Fibroblast of the aortic adventitia (primary cell): ENCODE data around the gene UNC119B. TPM values are rescaled to one million over a fixed set of nuclear protein-coding genes. Genes with fewer than 3 reads are reported as not detected.

ENCODE experiments used
- DNase-seq: peaks from one replicate; pipeline ENCODE4 v3.0.0-alpha.2; 2010; ENCODE audit warnings: low read depth
- H3K4me3 ChIP-seq: 2 replicates; pipeline ENCODE4 v1.5.1; 2011; ENCODE audit warnings: low read depth, mild to moderate bottlenecking, control low read depth, low read length, moderate library complexity
- CTCF ChIP-seq: IDR thresholded peaks from 2 replicates; pipeline ENCODE4 v1.5.1; 2011; ENCODE audit warnings: mild to moderate bottlenecking, low read length, control low read depth, inconsistent platforms; ENCODE audit not compliant: insufficient read depth
- total RNA-seq: library from RNA; depleted of rRNA; stranded (reverse); fragments of >200 nt; gene quantifications from 2 replicates; pipeline ENCODE4 v1.2.3, GENCODE V29; 2012; ENCODE audit warnings: low replicate concordance

Gene UNC119B
- total RNA-seq, 1 donor, result 19.8 TPM

- no peak for DNase-seq
- H3K4me3 ChIP-seq, result no peak overlapping the region
- no peak for TF ChIP-seq CTCF
These were observed 40.5 kb downstream of the UNC119B start for GRCh38 chr12:120750806-120751205.

DNA sequence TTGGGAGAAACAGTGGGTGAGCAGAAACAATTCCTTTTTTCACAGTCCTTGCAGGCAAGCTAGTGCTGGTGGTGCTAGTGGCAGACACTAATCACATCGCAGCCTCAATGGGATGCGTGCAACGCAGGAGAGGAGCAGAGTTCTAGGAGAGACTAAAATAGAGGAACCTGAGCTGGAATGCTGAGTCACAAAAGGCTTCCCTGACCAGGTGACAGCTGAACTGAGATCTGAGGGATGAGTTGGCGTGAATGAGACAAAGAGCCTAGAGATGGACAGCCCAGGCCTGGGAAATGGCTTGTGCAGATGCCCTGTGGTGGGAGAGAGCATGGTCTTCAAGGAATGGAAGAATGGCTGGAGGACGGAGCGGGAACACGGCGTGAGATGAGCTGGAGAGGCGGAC, 41.1 kb downstream of the UNC119B start:
- H3K4me3 ChIP-seq, result no peak overlapping the region
- DNase-seq, result no peak
- TF ChIP-seq CTCF, result no peak

DNA sequence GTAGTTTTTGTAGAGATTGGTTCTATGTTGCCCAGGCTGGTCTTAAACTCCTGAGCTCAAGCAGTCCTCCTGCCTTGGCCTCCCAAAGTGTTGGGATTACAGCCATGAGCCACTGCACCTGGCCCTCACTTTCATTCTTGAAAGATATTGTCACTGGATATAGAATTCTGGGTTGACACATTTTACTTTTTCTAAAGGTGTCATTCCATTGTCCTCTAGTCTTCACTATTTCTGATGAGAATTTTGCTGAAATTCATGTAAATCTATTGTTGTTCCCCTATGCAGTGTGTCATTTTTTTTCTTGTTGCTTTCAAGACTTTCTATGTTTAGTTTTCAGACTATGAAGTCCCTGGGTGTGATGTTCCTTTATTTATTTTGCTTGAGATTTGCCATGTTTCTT, 44.5 kb downstream of the UNC119B start:
- H3K4me3 ChIP-seq, result no peak overlapping the region
- no peak for TF ChIP-seq CTCF
- DNase-seq, result no peak

DNA sequence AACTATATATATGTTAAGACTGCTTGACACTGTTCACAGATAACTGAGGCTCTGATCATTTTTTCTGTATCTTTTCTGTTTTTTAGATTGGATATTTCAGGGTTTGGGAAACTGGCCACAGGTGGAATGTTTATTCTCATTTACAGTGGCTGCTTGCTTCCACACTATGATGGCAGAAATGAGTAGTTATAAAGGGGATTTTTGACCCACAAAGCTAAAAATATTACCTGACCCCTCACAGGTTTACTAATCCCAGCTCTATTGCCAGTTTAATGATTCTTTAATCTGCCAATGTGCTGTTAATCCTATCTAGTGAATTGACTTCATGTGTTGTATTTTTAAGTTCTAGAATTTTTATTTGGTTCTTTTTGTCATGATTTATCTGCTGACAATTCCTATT, 45.0 kb downstream of the UNC119B start:
- no peak for TF ChIP-seq CTCF
- DNase-seq, result no peak
- no peak overlapping the region for H3K4me3 ChIP-seq

DNA sequence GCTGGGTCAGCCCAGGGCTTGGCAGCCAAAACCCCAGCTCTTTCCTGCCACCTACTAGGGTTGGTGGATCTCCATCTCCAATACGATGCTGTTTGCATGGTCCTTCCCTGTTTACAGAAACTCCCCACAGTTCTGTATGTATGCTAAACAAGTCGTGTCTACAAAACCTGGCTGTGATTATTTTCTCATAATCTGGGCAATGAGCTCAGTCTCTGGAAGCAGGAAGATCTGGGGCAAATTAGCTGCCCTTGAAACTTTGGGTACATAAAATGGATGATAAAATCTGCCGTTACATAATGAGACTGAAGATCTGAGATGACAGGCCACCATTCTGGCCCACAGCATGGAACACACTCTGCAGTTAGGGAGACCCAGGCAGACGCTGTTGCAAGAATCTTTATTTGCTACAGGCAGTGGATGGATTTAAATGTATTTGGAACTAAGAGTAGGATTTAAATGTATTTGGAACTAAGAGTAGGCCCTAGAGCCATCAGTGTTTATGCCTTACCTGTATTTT, 47.0 kb downstream of the UNC119B start:
- no peak for DNase-seq
- no peak overlapping the region for H3K4me3 ChIP-seq
- TF ChIP-seq CTCF, result no peak

GRCh38 chr12:120757949-120758348, 47.7 kb downstream of the UNC119B start:
- TF ChIP-seq CTCF, result no peak
- DNase-seq, result no peak
- no peak overlapping the region for H3K4me3 ChIP-seq
